Hematopoietic multipotent progenitor cell treated with erythropoietin and hydrocortisone succinate and interleukin-3 and kit ligand, for 15 days (in vitro differentiated cells): ENCODE data around the gene GALNT1.

Experiments
- DNase-seq: peaks from one replicate; pipeline ENCODE4 v3.0.0-alpha.2; 2015; ENCODE audit warnings: low spot score

Gene GALNT1

DNA sequence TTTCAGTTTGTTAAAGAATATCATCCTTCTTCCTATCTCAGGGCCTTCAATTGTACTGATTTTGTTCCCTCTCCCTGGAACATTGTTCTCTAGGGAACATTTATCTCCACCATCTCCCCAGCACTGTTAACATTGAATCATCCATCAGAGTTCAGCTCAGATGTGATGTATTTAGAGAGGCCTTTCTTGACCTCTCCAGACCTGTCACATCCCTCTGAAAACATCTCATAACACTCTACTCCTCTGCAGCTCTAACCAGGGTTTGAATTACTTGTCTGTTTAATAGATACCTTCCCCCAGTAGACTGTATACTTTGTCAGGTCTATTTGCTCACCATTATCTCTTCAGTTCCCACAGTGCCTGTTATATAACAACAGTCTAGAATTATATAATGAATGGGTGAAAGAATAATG, 98.6 kb downstream of the GALNT1 start:
- no peak for DNase-seq

DNA sequence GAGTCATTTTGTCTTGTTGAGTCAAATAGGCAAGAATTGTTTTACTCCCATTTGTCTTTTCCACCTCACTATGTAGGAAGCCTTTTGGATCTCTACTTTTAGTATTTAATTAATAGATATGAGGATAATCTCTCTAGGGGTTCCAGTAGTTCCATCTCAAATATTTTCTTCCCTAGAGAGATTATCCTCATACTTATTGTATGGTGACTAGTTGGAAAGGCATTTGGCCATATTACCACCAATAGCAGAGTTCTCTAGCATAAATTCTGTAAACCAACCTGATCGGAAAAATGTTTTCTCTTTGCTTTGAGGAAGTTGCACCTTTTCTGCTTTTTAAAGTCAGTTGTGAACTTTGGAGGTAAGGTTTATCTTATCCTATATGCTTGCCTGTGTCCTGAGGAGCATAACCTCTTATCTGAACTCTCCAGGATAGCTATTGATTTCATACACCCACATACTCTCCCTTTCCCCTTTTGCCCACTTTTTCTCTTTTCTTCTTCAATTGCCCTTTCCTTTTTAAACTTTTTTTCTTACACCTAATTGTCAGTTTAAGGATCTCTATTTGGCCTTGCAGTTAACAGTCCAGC, 100.8 kb downstream of the GALNT1 start:
- peak; percentile 9 for DNase-seq

DNA sequence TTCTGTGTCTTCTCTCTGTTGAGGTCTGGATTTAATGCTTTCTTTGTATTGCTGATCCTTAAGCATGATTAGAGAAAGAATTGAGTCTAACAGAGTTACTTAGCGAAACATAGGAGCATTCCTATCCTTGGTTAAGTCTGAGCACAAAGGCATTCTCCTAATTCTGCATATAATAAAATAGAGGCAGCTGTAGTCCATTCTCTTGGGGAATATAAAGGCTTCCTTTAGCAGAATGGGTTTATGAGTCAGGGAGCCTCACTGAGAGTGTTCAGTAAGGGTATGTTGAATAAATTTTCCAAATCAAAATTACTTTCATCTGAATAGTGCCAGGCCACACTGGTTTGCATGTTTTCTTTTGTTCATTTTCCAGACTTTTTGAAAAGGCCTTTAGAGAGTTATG, 101.5 kb downstream of the GALNT1 start:
- DNase-seq: no peak

- no peak for DNase-seq
Measured at GRCh38 chr18:35688757-35689156, 107.2 kb downstream of the GALNT1 start.

DNA sequence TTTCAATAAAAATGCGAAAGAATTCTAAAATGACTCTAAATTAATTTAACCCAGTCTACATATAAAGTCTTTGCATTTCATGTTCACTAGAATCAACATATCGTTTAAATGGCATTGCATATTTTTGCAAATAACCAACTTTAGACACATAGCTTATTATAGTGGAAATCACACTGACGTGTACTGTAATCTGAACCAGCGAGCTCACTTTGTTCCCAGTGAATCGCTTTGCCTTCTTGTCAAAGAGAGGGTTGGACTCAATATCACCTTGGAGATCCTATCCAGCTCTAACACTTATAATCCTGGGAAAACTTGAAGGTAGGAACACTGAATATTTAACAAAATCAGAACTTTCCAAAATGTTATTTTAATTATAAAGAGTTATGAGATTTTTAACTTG, 108.2 kb downstream of the GALNT1 start:
- no peak for DNase-seq

- DNase-seq: no peak
Measured at GRCh38 chr18:35691625-35692024, 110.1 kb downstream of the GALNT1 start.

DNA sequence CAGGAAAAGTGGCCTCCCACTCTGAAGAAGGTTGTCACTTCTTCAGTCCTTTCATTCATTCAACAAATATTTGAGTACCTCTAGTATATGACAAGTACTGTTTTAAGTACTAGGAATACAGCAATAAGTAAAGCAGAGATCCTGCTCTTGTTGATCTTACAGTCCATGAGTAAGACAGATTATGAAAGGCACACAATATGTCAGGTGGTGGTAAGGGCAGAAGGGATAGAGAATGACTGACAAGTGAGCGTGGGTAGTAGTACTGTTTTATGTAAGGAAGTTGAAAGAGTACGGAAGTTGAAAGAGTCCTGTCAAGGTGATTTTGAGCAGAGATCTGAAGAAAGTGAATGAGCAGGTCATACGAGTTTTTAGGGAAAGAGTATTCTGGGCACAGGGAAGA, 111.3 kb downstream of the GALNT1 start:
- no peak for DNase-seq

DNA sequence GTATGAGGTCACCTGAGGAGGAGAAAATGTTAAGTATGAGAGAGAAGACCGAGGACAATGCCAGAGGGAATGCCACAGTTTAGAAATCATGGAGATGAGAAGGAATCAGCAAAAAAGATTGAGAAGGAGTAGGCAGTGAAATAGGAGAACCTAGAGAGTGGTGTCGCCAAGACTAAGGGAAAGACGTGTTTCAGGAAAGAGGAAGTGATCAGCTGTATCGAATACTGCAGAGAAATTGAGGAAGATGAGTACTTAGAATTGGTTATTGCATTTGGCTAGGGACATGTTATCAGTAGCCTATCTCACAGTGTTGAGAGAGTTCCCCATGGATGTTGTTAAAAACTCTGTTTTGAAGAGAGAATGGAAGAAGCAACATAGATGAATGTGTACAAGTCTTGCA, 112.3 kb downstream of the GALNT1 start:
- DNase-seq: no peak

GRCh38 chr18:35694808-35695207, 113.3 kb downstream of the GALNT1 start:
- no peak for DNase-seq

GRCh38 chr18:35695384-35695783, 113.8 kb downstream of the GALNT1 start:
- no peak for DNase-seq

DNA sequence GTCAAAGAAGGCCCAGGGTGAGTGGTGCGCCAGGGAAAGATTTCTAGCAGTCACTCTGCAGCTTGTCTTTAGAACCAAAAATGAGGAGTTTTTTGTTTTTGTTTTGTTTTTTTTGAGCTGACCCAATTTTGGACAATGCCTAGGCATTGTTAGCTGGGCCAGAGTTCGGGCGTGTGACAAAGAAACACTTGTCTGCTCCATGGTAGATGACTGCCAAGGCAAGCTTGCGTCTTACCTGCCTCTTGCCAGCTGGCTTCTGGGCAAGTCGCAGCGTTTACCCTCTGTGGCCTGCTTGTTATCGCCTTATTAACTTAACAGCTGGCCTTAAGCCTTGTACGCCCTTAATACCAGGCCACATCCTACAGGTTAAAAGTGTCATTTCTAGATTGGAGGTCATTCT, 114.3 kb downstream of the GALNT1 start:
- DNase-seq: no peak

- no peak for DNase-seq
Measured at GRCh38 chr18:35696307-35696706, 114.8 kb downstream of the GALNT1 start.

DNA sequence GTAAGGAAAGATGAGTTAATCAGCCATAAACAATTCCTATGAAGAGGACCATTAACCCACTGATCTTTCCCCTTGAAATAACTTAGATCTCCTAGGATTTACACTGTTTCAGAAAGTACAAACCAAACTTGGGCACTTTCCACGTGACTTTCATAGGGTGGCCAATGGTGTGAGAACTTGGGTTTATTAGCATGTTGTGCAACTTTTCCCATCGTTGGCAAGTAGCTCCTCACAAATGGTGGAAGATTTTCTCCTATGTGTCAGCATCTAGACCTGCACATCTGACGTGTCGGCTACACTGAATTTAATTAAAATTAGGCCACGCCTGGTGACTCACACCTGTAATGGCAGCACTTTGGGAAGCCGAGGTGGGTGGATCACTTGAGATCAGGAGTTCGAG, 116.3 kb downstream of the GALNT1 start:
- DNase-seq: no peak

DNA sequence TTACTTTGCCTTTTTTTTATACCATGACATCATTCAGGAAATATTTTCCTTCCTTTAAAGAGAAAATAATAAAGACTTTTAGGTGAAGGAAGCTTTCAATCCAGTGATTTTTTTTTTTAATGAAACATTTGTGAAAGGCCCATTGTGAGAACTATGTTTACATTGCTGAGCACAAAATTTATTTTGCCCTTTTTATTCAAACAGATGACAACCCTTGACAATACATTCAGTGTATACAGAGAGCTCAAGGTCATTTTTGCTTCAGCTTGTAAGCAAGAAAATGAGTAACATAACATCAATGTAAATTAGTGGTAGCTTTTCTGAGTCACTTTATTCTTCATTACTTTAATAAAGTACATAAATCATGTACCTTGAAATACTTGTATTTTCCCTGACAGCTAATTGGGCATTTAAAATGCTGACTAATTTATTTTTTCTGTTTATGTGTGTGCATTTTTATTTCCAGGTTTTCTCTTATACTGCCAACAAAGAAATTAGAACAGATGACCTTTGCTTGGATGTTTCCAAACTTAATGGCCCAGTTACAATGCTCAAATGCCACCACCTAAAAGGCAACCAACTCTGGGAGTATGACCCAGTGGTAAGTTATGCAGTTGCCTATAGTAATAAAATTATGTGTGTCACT, 121.6 kb downstream of the GALNT1 start:
- no peak for DNase-seq

- DNase-seq: no peak
Measured at GRCh38 chr18:35705988-35706387, 124.4 kb downstream of the GALNT1 start.

- no peak for DNase-seq
Measured at GRCh38 chr18:35707247-35707646, 125.7 kb downstream of the GALNT1 start.

- no peak for DNase-seq
Measured at GRCh38 chr18:35707674-35708073, 126.1 kb downstream of the GALNT1 start.

DNA sequence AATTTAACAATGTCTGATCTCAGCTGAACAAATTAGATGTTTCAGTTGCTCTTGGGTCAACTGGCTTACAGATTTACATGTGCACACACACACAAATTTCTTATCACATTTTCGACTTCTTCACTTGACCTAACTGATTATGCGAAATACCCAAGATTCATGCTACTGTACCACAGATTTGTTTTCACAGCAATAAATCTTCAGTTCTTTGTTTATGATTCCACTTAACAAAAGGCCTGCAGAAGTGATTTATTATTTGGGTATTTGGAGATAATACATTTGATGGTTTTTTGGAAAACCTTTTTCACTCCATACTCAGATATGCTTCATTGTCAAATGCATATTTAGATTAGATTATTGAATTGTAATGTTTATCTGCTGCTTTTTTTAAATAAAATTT, 129.0 kb downstream of the GALNT1 start:
- DNase-seq: no peak

- no peak for DNase-seq
Measured at GRCh38 chr18:35711227-35711626, 129.7 kb downstream of the GALNT1 start.

- DNase-seq: no peak
Measured at GRCh38 chr18:35713545-35713944, 132.0 kb downstream of the GALNT1 start.

GRCh38 chr18:35714539-35714938, 133.0 kb downstream of the GALNT1 start:
- DNase-seq: no peak

DNA sequence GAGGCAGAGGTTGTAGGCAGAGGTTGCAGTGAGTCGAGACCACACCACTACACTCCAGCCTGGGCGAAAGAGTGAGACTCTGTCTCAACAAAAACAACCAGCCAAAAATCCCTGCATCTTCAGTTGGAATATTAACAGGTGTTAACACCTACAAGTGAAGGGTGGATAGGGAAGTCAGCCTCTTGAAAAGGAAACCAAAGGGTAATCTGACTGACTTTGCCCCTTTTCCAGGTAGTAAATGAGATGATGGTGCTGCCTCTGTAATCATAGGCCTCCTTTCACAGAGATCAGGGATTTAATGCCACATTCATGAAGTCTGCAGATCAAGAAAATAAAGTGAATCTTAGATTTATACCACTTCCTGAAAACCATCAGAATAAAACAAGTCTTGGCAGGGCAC, 133.6 kb downstream of the GALNT1 start:
- no peak for DNase-seq

GRCh38 chr18:35716169-35716831, 134.8 kb downstream of the GALNT1 start:
- no peak for DNase-seq

DNA sequence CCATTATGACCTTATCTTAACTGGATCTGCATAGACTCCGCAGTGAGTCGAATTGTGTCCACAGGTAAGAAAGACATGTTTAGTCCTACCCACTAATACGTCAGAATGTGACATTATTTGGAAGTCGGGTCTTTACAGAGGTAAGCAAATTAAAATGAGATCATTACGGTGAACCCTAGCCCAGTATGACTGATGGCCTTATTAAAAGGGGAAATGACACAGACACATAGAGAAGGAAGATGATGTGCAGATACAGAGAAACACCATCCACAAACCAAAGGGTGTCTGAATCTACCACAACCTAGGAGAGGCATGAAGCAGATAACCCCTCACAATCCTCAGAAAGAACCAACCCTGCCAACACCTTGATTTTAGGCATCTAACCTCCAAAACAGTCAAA, 135.6 kb downstream of the GALNT1 start:
- DNase-seq: no peak
